ENCODE results near the gene REPIN1. TPM values are rescaled to one million over a fixed set of nuclear protein-coding genes. Genes with fewer than 3 reads are reported as not detected.

The REPIN1 gene
- total RNA-seq, 1 experiment from 2014 or later = 420 TPM

DNA sequence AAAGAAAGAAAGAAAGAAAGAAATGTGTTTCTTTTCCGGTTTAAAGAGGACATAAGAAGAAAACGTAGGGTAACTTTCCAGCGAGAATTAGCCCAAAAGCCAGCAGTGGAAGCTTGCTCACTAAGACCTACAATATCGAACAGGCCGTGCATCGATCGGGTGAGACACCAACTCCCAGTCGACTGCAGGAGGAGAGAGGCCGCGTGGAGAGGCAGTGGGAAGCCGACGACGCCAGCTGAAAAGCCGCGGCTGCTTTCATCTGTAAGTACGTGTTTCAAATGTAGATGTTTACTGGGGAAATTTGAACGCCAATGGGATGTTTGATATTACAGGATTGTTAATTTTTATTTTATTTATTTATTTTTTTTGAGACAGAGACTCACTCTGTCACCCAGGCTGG lies 53.2 kb downstream of the REPIN1 start:
- DNase-seq (ENCODE audit: low spot score) = no peak

Other genes with a start within 250 kb of the REPIN1 start
- gene LRRC61, start 45.5 kb upstream of the REPIN1 start, total RNA-seq (2014; rRNA removed; shearing (Covaris generic)) = 74.3 and 76.1 TPM in 2 replicates
- gene ACTR3C, start 45.3 kb upstream of the REPIN1 start, total RNA-seq (2014; rRNA removed; shearing (Covaris generic)) = 37.7 and 45.9 TPM in 2 replicates
- gene RARRES2, start 27.2 kb upstream of the REPIN1 start, total RNA-seq (2014; rRNA removed; shearing (Covaris generic)) = 10.5 and 12.6 TPM in 2 replicates
- gene ZNF775, start 10.5 kb downstream of the REPIN1 start, total RNA-seq (2014; rRNA removed; shearing (Covaris generic)) = 9.9 and 10.7 TPM in 2 replicates
- not detected in 2 replicates for gene GIMAP8, start 81.8 kb downstream of the REPIN1 start, total RNA-seq (2014; rRNA removed; shearing (Covaris generic))
- gene GIMAP7, start 146.1 kb downstream of the REPIN1 start, total RNA-seq (2014; rRNA removed; shearing (Covaris generic)) = not detected in 2 replicates
- gene GIMAP4, start 198.6 kb downstream of the REPIN1 start, total RNA-seq (2014; rRNA removed; shearing (Covaris generic)) = not detected in 2 replicates

Measured in HT-29 (cell line).